GM19463 (cell line): ENCODE data around the gene PRSS37.

Experiments used
- ATAC-seq: cut with Tn5 transposase; IDR thresholded peaks from one replicate; pipeline ENCODE4 v1.9.1; 2021; ENCODE audit warnings: mild to moderate bottlenecking, moderate library complexity; ENCODE audit not compliant: unreplicated experiment

PRSS37 gene

DNA sequence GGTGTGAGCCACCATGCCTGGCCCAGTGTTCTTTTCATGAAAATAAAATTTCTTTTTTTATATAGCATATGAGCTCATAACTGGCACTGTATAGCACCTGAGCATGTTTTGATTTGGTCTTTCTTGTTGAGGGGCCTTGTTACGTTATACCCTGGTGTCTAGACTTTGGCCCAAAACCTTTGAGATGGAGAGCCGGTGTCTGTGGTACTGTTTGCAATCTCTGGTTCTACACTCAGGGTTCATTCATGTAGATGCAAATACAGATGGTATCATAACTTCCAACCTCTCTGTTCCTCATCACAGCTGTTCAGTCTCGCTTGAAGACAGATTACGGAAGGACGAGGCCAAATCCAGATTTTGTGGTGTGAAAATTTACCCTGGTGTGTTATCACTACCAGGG, 51.4 kb downstream of the PRSS37 start, which contains the start of gene TAS2R5:
TSS of gene TAS2R5 (plus strand) at position 301 of the 400 bp plus-strand sequence. CDS start 145 bp downstream, outside the sequence.
- no peak for ATAC-seq

DNA sequence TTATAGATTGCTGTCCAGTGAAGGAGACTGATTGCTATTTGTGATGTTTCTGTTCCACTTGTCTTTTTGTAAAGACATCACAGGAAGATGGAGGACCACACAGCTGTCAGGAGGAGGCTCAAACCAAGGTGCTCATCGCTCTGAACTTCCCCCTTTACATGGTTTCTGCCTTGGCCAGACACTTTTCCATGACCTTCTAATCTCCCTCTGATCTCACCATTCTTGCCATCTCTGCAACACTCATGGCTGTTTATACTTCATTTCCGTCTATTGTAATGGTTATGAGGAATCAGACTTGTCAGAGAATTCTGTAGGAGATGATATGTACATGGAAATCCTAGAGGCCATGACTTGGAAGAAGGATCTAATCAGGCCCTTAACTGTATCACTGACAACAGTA, 53.0 kb downstream of the PRSS37 start:
- ATAC-seq = no peak
